ENCODE data around the gene ZNF385B.

The ZNF385B gene

DNA sequence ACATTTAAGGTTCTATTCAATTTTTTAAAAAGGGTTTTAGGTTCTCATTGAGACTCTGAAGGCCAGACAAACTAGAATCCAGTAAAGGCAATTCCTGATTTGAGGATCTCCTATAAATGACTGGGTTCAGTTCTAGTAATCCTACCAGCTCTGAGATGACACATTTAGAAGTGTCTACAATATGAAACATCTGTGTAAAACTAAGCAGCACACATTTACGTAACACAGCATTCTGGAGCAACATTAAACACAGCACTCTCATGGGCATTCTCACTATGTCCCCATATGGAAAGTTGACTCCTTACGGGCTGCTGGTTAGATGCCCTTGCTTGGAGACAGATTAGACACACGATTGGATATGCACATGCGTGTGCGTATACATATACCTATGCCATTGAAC lies 114.4 kb downstream of the ZNF385B start:
- no peak for DNase-seq (ENCODE audit: low read depth in 2 of 2)

GRCh38 chr2:179745635-179746256 lies 115.7 kb downstream of the ZNF385B start:
- no peak for DNase-seq (ENCODE audit: low read depth in 2 of 2)

DNA sequence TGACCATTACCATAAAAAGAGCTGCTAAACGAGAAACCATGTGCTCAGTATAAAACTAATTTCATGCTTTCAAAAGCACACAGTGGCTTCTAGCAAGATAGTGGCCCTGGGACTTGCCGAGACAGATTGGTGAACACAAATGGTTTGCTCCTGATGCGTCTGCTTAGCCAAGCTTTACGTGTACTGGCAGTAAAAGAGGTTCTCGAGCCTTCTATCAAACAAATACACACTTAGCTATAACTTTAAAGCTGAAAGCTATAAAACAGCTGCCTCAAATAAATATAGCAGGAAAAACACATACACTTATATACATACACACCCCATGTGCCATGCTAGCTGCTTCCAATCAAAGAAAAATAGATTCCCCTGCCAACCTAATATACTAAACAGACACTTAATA lies 117.0 kb downstream of the ZNF385B start:
- DNase-seq (ENCODE audit: low read depth in 2 of 2), result no peak

GRCh38 chr2:179741317-179741716 lies 120.1 kb downstream of the ZNF385B start:
- no peak for DNase-seq (ENCODE audit: low read depth in 2 of 2)

DNA sequence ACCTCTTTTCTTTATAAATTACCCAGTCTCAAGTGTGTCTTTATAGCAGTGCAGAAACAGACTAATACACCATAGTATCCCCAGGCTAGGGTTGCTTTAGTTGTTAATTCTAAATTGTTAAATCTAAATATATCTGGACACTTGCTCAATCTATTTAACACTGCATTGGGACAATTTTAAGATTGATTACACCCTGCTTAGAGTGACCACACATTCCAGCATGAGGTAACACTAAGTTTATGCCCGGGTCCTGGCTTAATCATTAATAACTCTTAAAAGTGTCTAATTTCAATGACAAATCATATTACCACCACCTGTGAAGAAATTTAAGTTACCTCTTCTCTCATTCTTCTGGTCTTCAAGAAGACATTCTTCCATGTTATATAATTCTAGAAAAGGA lies 131.4 kb downstream of the ZNF385B start:
- no peak for DNase-seq (ENCODE audit: low read depth in 2 of 2)

DNA sequence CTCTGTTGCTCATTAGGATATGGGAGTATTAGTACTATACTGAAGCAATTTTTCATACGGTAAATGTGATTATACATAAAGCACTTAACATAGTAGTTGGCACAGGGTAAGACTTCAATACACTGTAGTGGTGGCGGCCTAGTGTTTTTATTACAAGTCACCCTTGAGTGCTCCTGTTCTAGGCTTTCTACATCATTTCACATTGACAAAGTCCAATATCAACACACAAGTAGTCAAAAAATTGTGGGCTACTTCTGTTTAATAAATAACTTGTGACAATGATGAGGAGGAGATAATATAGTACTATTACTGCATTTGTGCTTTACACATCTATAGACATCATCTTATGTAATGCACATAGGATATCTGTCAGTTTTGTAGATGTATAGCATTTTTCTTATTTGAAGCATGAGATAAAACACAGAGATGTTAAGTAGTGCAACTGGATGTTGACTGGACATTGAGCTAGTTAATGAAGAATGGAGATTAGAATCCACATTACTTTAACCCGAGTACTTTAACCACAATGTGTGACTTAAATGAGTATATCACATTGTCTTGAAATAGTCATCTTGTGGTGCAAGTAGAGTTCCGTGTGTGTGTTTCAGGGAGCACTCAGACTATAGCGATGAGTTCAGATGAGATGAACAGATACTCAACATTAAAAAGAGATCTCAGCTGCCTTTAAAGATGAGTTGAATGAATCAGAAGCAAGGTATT lies 134.8 kb downstream of the ZNF385B start:
- DNase-seq (ENCODE audit: low read depth in 2 of 2), result no peak

DNA sequence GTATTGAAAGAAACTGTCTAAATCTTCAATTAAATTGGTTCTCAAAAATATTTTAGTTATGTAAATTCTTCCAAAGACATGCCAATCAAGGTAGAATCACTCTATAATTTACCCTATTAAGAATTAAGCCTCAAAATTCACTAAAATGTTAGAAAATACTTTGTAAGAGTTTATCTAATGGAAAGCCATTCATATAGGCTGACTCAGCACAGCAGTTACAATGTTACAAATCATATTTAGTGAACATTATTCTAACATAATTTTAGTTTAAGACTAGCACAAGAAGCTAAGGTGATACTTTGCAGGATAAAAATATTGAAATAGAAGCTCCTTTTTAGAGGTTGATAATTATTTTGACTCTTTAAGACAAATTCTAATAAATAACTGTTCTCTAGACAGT lies 137.0 kb downstream of the ZNF385B start:
- DNase-seq (ENCODE audit: low read depth in 2 of 2), result no peak

GRCh38 chr2:179720173-179720772 lies 141.1 kb downstream of the ZNF385B start:
- no peak for DNase-seq (ENCODE audit: low read depth in 2 of 2)

GRCh38 chr2:179715871-179716270 lies 145.5 kb downstream of the ZNF385B start:
- DNase-seq (ENCODE audit: low read depth in 2 of 2), result no peak

GRCh38 chr2:179715196-179715595 lies 146.2 kb downstream of the ZNF385B start:
- DNase-seq (ENCODE audit: low read depth in 2 of 2), result no peak

GRCh38 chr2:179712825-179713224 lies 148.6 kb downstream of the ZNF385B start:
- no peak for DNase-seq (ENCODE audit: low read depth in 2 of 2)

DNA sequence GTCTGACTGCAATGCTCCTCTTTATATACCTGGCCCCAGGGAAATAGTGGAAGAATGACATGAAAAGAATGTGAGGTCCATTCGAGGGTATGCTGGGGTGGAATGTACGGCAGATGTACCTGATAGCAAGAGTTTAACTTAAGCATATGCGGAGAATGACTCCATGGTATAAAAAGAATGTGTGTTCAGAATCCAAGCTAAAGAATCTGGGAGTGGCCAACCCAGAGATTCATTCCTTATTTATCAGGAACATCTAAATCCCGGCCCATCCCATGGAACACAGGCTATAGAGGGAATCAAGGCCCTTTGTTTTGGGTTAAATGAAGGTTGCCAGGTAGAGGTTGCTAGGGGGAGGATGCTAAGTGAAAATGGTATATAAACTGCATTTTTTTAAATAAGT lies 150.0 kb downstream of the ZNF385B start:
- no peak for DNase-seq (ENCODE audit: low read depth in 2 of 2)

GRCh38 chr2:179703702-179704101 lies 157.7 kb downstream of the ZNF385B start:
- DNase-seq (ENCODE audit: low read depth in 2 of 2), result no peak

GRCh38 chr2:179702912-179703311 lies 158.5 kb downstream of the ZNF385B start:
- DNase-seq (ENCODE audit: low read depth in 2 of 2), result no peak

GRCh38 chr2:179701524-179702110 lies 159.8 kb downstream of the ZNF385B start:
- DNase-seq (ENCODE audit: low read depth in 2 of 2), result no peak

GRCh38 chr2:179695486-179695885 lies 165.9 kb downstream of the ZNF385B start:
- no peak for DNase-seq (ENCODE audit: low read depth in 2 of 2)

GRCh38 chr2:179694963-179695362 lies 166.4 kb downstream of the ZNF385B start:
- no peak for DNase-seq (ENCODE audit: low read depth in 2 of 2)

- DNase-seq (ENCODE audit: low read depth in 2 of 2), result no peak
Observed at GRCh38 chr2:179692610-179693009, 168.8 kb downstream of the ZNF385B start.

- DNase-seq (ENCODE audit: low read depth in 2 of 2), result no peak
Observed at GRCh38 chr2:179692043-179692442, 169.4 kb downstream of the ZNF385B start.

DNA sequence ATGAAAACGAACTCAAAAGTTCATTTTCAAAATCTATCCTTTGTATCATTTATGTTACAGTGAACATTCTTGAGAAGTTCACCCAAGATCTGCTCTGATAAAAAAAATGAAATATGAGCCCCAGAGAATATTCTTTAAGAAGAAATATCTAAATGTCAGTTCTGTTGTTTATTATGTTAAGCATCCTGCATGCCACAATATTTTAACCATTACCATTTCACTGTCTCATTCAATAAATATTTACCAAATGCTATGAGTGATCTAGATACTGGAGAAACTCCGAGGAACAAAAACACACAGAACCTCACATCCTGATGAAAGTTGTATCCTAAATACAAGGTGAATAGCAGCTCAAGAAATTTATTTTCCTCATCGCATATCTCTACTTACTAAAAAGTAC lies 170.2 kb downstream of the ZNF385B start:
- no peak for DNase-seq (ENCODE audit: low read depth in 2 of 2)

DNA sequence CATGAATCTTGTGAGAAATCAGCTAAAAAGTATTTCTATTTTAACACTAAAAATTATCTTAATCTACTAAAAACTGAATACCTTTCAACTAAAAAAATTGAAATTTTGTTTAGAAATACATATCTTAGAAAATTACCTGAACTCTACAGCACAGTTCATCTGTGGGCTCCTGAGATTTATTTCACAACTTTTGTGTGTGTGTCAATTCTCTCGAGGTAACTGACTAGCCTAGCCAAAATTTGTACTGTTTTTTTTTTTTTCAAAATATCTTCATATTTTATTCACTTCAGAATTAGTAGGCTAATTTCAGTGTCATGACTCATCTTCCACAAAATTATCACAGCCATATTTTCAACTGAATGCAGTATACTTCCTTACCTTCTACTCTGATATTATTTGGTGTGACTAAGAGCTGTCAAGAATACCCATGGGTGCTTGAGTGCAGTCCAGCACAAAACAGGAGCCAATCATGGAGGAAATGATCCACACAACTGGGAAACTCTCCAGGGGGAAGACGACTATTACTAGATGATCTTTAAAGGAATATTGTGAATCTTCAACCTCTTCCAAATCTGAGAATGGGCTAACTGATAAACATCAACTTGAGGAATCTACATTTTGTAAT lies 174.6 kb downstream of the ZNF385B start:
- DNase-seq (ENCODE audit: low read depth in 2 of 2), result no peak

DNA sequence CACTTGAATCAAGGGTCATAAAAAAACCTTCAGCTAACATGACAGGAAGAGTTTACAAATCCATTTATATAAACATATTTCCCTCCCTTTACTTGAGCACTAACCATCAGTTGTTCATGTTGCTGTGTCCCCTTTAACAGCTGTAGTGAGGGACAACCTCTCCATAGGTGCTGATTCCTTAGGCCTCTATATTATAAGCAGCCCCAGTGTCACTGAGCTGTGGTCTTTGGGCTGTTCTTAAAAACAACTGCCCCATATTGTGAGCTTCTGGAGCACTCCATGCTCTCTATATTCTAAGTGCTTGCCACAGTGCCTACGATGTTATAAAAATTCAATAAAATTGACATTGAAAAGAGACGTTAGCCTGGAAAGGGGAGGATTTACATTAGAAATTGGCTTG lies 175.3 kb downstream of the ZNF385B start:
- DNase-seq (ENCODE audit: low read depth in 2 of 2), result no peak
